ENCODE results near the gene NEK3.
A peak's percentile ranks its signal among the peaks of the same experiment; 100 is the strongest.
"Not testable (repeated sequence)": the region's sequence is repeated elsewhere in the genome, so short reads cannot be mapped to it uniquely, and the experiment has no call there.

The NEK3 gene, protein sequence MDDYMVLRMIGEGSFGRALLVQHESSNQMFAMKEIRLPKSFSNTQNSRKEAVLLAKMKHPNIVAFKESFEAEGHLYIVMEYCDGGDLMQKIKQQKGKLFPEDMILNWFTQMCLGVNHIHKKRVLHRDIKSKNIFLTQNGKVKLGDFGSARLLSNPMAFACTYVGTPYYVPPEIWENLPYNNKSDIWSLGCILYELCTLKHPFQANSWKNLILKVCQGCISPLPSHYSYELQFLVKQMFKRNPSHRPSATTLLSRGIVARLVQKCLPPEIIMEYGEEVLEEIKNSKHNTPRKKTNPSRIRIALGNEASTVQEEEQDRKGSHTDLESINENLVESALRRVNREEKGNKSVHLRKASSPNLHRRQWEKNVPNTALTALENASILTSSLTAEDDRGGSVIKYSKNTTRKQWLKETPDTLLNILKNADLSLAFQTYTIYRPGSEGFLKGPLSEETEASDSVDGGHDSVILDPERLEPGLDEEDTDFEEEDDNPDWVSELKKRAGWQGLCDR

DNA sequence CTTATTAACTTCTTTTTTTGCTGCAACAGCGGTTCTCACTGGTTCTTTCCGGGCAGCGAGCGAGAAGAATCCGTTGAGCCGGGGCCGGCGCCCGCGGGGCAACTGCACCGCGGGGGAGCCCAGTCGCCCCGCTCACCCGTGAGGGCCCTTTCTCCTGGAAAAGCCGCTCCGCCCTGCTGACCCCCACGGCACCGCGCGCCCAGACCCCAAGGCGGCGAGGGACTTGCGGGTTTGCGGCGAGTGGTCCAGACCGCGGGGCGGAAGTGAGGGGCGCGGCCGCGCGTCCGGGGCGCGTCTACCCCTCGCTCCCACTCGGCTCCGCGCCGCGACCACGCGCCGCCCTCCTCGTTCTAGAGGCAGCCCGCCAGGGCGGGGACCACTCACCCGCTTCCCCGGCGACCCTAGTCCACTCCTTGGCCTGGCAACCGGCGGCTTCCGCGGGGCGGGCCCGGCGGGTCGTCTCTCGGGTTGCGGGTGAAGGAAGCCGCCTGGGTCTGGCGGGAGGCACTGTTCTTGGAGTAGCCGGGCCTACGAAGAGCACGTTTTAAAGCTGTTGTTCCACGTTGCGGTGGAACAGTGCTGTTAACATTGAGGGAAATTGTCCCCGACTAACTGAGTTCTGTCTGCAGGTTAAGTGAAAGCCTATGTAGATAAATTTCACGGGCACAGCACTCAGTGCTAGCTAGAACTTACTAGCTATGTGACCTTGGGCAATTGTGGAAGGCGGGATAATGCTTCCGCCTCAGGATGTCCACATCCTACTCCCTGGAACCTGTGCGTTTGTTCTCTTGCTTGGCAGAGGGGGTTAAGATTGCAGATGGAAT is at the start of gene NEK3:
Gene NEK3, minus strand, starts transcription at position 439 of the 824 bp plus-strand sequence. CDS start 3,406 bp downstream, outside the sequence.
- DNase-seq = peak; percentile 34

DNA sequence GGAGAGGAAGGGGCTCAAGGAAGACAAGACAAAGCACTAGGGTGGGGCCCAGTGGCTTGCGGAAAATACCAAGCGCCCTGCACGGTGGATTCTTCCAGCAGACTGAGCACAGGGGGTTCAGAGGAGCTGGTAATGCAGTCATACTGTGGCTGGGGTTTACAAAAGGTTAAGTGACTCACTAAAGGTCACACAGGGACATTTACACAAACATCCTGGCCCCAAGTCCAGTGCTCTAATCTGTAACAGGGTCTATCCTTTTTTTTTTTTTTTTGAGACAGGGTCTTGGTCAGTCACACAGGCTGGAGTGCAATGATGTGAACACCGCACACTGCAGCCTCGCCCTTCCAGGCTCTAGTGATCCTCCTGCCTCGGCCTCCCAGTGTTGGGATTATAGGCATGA is 49.0 kb upstream of the NEK3 start:
- DNase-seq = not testable (repeated sequence)

DNA sequence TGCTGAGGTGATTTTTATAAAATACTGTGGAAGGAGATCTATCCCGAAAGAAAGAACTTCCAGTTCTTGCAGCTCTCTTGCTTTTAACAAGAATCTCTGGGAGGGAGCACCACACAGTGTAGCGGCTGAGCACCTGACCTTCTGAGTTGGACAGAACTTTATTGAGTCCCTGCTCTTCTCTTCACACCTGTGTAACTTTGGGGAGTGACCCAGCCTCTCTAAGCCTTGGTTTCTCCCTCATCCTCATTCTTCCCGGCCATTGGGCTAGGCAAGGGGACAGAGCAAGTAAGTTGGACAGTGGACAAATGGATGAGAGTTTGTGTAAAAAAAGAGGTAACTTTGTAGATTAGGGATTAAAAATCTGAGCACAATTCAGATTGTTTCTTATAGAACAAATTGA is 48.5 kb upstream of the NEK3 start:
- DNase-seq = not testable (repeated sequence)

DNA sequence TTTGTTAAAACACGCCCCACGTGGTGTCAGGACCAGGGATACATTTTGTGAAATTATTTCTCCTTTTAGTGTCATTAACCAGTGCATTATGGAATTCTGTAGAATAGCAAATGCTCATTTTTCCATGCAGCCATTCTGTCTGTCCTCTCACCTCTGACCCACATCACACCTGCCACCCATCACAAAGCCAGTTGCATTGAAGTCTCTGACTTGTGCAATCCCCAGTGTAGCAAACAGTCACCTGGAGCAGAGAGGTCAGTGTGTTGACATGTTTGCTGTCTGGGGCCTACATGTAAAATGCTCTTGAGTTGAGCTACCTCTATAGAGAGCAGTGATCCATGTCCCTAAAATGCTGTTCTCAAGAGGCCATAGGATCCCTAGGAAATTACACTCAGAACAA is 47.9 kb upstream of the NEK3 start:
- DNase-seq = not testable (repeated sequence)

DNA sequence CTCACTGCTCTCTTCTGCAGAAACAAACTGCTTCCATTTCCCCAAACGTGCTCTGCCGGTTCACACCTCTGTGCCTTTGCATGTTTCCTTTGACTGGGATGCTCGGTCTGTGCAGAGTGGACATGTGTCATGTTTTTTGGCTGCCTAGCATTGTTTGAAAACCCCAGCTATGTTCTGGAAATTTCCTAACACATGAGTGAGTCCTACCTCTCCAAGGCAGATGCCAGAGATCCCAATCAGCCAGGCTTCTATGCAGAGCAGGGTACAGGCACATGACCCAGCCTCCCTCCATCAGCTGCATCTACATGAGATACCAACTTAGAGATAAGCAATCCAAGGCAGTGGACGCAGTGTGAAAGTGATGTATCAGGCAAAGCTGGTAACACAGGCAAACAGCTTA is 45.1 kb upstream of the NEK3 start:
- DNase-seq = not testable (repeated sequence)

DNA sequence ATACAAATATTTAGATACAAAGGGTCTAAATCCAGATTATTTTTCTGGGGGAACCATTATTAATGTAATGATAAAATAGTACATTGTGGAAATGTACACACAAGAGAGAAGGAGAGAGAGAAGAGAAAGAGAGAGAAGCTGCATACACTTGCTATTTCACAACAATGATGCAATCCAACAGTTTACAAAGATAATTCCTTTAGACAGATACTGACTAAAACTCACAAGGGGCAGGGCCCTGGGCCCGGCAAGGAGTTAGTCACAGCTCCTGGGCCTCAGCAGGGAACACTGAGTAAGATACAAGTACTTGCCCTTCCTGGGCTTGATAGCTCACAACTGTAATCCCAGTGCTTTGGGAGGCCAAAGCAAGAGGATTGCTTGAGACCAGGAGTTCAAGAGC is 44.5 kb upstream of the NEK3 start:
- not testable (repeated sequence) for DNase-seq

DNA sequence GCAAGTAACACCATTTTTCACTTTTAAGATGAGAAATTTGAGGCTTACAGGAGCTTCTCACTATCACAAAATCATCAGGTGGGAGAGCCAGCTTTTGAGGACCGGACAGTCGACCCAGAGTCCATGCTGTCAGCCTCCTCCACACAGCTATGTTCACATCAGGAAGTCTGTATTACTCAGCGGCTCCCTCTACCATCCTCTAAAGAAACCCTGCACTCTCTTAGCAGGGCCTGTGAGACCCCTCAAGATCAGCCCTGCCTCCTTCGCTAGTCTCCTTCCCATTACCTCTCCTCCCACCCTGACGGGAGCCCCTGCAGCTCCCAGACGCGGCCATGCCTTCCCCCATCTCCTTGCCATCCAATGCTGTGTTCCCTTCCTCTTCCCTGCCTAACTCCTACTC is 43.1 kb upstream of the NEK3 start:
- not testable (repeated sequence) for DNase-seq

DNA sequence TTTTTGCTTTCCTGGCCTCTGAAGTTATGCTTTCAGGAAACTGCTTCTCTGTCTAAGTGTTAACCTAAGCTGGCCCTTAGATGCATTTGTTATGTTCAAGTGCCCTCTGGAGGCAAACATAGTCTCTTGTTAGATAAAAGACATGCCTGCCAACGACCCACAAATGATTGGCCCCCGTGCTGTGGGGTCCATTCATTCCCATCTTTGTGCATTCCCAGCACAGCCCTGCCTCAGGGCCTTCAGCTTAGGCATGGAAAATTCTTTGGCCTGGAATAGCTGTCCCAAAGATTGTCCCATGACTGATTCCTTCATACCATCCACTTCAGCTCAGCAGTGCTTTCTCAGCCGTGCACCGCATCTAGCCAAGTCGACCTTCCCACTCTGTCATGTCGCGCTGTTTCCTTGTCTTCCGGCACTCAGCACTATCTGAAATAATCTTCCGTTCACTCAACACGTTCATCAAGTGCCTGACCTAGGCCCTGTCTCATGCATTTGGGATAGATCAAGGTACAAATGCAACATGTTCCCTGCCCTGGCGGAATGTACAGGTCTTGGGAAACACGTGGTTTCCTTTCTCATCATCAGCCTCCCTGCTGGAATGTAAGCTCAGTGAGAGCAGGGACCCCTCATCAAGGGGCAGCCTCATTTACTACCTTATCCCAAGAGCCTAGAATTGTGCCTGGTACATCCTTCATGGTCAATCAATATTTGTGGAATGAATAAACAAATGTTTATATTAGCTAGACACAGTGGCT is 42.2 kb upstream of the NEK3 start:
- DNase-seq = peak; percentile 8

DNA sequence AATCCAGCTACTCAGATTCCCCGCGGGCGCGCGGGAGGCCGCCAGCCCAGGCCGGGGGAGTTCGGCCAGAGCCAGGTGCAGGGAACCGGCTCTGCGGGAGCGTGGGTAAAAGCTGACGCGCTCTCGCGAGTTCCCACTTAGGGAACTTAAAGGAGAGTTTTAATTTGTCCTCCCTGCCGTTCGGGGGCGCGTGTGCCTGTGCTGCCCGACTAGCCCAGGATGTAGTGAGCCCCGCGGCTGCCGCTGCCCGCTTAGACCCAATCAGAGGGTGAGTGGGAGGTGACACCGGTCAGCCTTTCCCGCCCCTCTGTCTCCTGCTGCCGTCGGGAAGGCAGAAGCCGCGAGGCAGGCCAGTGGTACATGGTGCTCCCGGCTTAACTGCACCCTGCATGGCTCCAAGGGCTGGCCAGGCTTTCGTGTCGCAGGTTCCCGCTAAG is 36.0 kb upstream of the NEK3 start:
- DNase-seq = no peak

DNA sequence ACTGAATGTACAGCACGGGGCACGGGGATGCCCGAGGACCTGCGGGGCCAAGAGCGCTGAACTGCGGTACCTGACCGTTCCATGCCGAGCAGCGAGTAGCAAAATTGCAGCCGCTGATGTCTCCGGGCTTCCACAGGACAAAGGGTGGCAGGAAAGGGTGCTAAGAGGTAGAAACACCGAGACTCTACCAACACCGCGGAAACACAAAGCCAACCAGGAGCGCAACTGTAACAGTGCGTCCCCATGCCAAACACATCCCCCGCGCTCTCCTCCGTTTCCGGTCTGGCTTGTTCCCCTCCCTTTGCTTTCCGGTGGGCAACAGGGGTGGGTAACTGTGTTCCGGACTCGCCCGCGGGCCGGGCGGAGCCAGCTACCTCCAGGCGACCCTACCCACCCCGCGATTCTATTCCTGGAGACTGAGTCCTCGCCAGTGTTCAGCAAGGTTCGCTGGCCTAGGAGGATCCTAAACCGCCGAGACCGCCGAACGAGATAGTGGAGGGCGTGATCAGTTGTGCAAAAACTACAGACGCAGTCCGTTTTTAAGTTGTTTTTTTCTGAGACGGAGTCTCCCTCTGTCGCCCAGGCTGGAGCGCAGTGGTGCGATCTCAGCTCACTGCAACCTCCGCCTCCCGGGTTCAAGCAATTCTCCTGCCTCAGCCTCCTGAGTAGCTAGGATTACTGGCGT is 34.9 kb upstream of the NEK3 start:
- DNase-seq = peak; percentile 65

DNA sequence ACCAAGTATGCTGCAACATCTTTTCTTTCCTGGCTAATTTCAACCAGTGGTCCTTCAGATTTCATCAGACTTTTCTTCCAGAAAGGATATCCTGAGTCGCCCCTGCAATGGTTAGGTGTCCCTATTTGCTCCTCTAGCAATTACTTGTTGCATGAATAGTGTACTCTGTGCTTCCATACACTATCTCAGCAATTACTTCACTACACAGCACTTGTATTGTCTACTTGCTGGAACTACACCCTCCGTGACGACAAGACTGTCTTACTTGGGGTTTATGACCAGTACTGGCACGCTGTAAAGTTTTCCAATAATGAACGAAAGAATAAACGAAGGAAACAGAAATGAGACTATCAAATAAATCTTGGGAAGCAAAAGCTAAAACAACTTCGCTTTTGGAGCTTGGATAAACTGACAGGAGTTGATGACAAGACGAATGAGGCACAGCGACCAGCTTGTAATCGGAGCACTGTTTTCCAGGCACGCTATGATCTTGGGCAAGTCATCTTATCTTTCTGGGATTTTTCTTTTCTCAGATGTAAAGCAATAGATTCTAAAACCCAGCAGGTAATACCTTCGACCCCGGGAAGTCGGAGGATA is 34.3 kb upstream of the NEK3 start:
- DNase-seq = peak; percentile 0

DNA sequence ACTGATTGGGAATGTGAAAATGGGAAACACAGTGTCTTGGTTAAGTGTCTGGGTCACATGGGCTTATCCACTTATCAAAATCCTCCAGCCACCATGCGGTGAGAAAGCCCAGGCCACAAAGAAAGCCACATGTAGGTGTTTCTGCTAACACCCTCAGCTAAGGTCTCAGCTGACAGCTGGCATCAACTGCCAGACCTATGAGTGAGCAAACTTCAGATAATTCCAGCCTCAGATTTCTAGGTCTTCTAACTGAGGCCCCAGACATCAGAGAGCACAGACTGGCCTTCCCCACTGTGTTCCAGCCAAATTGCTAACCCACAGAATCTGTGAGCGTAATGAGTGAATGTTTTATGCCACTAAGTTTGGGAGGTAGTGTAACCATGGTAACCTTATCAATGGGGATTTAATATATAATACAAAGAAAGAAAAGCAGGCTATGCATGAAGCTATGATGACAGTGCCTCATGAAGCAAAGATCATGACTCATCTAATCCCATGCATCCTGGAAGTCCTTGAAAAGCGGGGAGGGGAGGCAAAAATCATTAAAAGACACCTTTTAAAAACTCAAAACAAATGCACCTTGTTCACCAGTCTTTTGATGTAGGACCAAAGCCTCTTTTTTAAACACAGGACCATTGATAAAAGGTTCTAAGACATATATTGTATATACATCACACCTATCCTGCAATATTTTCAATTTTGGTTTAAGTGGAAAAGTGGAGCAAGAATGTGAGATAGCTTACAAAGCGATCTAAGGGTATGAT is 28.2 kb upstream of the NEK3 start:
- DNase-seq = not testable (repeated sequence)

DNA sequence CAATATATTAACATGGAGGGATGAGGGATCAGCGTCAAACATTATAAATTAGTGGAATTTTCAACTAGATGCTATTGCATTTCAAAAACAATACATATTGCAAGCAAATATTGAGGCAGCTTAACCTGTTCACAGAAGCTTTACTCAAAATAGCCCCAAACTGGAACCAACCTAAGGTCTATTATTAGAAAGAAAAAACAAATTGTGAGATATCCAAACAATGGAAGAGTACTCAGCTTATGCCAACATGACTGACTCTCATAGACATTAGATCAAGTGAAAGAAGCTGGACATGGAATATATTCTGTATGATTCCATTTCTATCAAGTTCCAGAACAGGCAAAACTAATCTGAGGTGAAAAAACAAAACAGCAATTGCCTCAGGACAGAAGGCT is 27.6 kb upstream of the NEK3 start:
- no peak for DNase-seq

DNA sequence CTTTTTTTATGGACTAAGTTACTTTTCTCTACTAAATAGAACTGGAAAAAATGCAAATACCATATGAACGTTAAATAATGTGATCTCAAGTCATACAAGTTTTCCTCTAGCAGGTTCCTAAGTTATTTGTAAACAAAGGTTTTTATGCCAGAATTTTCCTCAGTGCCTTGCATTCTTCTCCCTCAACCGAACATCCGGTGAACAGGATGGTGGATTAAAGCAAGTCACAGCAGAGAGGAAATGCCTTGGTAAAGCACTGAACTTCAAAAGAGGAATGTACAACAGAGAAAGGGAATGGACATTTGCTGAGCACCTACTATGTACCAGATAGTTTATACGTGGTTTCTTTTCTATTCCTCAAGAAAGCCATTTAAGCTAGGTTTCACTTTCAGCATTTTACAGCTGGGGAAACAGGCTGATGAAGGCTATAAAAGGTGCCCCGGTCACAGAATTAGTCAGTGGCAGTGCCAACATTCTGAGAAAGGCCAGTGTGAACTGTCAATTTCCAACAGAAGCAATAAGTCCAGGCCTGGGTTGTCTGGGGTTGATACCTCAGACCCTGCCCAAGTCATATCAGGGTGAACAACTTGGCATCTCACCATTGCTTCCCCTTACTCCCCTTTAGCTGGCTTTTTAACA is 22.0 kb upstream of the NEK3 start:
- not testable (repeated sequence) for DNase-seq

DNA sequence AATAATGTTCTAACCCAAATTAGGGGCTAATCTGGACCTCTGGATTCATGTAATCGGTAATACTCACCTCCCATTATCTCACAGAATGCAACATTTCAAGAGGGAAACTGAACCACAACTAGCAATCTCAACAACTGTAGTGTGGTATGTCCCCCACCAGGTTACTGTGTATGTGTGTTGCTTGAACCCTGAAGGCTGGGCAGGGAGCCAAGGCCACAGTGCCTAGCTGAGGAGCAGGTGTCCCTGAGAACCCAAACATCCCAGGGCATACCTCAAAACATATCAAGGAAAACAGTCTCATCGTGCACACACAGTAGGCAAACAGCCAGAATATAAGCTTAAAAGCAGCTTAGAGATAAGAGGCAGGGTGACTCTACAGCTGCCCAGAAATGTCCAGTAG is 20.5 kb upstream of the NEK3 start:
- DNase-seq = no peak

DNA sequence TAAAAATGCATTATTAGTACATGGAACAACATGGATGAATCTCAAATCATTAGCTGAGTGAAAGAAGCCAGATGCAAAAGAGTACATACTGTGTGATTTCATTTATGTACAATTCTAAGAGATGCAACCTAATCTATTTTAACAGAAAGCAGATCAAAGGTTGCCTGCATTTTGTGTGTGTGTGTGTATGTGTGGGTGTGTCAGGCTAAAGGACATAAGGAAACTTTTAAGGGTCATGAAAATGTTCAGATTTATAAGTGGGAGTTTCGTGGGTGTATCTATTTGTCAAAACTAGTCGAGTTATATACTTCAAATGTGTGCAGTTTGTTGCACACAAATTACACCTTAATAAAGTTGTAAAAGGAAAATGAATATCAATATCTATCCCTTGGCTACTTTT is 17.9 kb upstream of the NEK3 start:
- no peak for DNase-seq

DNA sequence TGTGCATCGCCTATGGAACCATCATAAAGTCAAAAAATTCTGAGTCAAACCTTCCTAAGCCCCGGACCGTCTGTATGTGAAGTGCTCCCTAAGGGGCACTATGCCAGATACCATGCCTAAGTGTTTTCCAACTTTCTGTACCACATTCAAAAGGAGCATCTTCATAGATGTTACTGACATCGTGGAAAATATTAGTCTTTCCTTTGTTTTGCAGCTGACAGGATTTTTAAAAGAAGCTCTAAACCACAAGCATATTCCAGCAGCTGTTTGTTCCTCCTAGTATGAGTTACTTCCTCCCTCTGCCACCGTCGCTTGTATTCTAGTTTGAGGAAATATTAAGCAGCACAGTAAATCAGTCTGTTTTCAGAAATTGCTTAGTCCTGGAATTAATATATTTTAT is 14.6 kb upstream of the NEK3 start:
- not testable (repeated sequence) for DNase-seq

DNA sequence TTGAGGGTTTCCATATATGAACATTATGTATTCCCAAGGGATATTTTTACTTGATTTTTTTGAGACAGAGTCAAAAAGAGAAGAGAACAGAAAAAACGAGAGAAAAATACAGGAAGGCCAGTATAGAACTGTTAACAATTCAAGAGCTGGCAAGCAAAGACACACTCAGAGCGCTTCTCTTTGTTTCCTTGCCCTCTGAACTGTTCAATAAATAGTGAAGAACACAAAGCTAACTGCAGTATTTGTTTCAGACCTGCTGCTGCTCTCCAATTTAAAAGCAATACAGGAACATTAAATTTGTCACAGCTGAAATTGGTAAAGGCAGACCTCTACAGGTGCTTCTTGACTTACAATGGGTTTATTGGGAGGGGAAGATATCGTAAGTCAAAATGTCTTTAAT is 14.0 kb upstream of the NEK3 start:
- no peak for DNase-seq

DNA sequence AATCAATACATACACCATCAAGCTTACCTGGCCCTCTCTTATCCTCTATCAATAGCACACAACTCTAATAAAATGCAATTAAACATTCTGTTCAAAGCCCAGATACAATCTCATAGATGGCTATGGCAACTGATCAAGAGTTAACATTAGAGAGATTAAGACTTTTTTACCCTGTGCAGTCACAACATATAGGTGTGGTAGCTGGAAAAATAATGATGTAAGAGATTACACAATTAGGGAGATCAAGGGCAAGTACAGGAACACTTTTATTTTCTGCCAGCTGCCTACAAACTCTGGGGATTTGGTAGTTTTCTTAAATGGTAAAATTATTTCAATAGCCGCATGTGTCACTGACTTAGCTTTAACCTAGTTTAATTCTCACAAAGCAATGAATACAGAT is 12.3 kb upstream of the NEK3 start:
- DNase-seq = not testable (repeated sequence)

DNA sequence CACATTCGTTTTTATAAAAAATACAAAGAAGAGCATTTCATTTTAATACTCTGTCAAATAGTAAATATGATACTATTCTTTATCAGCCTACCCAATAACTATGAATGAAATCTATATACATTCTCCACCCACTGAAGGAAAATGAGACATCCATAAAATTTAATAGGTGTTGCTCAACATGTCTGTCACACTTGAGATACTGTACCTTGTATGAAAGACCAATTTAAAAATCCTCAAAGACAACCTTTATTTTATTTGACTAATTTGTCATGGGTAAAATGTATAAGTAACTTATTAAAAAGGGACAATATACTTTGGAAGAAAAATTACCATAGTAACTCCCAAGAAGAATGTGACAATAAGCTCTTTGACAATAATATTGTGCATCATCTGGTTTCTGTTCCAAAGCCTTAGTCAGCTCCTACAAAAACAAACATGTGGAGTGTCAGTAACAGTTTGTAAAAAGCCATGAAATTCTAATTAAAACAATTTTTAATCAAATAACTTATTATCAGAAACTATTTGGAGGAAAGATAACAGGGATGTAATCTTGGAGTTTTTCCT is 11.5 kb upstream of the NEK3 start:
- not testable (repeated sequence) for DNase-seq

All from NCI-H1105 treated with DMSO at 0.1 percent for 48 hours (cell line).